Motor neuron (in vitro differentiated cells): Measurements from ENCODE around the gene STXBP4. TPM values are rescaled to one million over a fixed set of nuclear protein-coding genes. Genes with fewer than 3 reads are reported as not detected.

Source experiments
- ATAC-seq, 8 experiments: fragments of 200-7000 bp; cut with Tn5 transposase; replicated peaks in 6 of 8; 2 replicates each; pipeline ENCODE4 v1.8.0; 2021; ENCODE audit warnings: mild to moderate bottlenecking in 8 of 8, moderate library complexity in 8 of 8
- H3K27ac ChIP-seq, 2 donors: fragments of 250-450 bp; sonication (Bioruptor Pico); 2 replicates each; pipeline ENCODE4 v1.9.0; 2021; ENCODE audit warnings: antibody characterized with exemption in 2 of 2, mild to moderate bottlenecking in 2 of 2, moderate library complexity in 1 of 2
- H3K4me1 ChIP-seq, 2 donors: fragments of 250-450 bp; sonication (Bioruptor Pico); replicated peaks in 1 of 2; 2 replicates each; pipeline ENCODE4 v1.6.1; 2021; ENCODE audit warnings: antibody characterized with exemption in 2 of 2, mild to moderate bottlenecking in 2 of 2, moderate library complexity in 1 of 2
- H3K4me3 ChIP-seq, 5 donors: fragments of 250-450 bp; sonication (Bioruptor Pico); 2 replicates each; pipeline ENCODE4 v1.9.0; 2021; ENCODE audit warnings: antibody characterized with exemption in 5 of 5, mild to moderate bottlenecking in 5 of 5, moderate library complexity in 4 of 5
- WGBS, 10 experiments: fragments of 450-650 bp; shearing (Covaris generic); methylation state at CpG; one replicate each; pipeline ENCODE4 v1.0.0; 2022; 5-methylcytosine and 5-hydroxymethylcytosine counted together
- in situ Hi-C, 9 experiments: fragments of 400-800 bp; cut with MboI; loops; one replicate each; pipeline ENCODE4 v1.15.0; 2021; ENCODE audit warnings: low sequenced_read_pairs in 9 of 9, low pct_unique_long_range_greater_than_20kb in 2 of 9; ENCODE audit not compliant: unreplicated experiment in 9 of 9
- total RNA-seq, 8 experiments: library from RNA; unstranded; fragments of 300-600 nt; gene quantifications; 2 replicates each; pipeline versions ENCODE4 v1.2.3 to v1.2.4, GENCODE V29; 2022

The STXBP4 gene
- total RNA-seq, 8 experiments from 2014 or later: 9.3 to 37.2 (median 15.7) TPM

DNA sequence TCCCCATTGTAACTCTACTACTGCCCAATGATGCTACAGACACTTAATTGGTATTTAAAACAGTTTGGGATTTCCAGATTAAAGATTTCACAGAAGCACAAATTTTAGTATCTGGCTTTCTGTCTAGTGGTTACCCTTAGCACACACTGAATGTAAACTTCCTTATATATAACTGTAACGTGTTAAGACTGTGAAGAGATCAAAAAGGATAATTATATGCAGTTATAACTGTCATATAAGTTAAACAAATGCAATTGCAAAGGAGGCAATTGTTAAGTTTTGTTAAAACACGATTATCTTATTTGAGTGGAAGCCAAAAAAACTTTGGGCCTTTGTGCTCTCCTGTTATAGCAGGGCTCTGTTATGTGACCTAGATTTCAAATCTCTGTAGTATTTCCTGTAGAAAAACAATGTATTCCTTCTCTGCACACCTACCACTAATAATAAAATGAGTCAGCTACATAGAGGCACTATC lies 147.9 kb downstream of the STXBP4 start:
- no peak for ATAC-seq
- 8 to 94% (median 75%) methylated on average over 1 to 2 of the region's 2 CpGs; no CpG with 5 or more reads in 1 of the 10 experiments for WGBS, 10 experiments
- Histone ChIP-seq H3K27ac (no peak overlapping the region), H3K4me1 (no peaks in the 10 kb centered on the region), H3K4me3 (no peak overlapping the region)
- in situ Hi-C loops: no loop called here

GRCh38 chr17:55117164-55117563 lies 148.6 kb downstream of the STXBP4 start:
- WGBS, 10 experiments: 0 to 100% (median 74%) methylated on average over 1 to 3 of the region's 3 CpGs
- no peaks in the 10 kb centered on the region for H3K4me1 ChIP-seq
- no peak overlapping the region for H3K27ac ChIP-seq
- in situ Hi-C loops: no loop called here
- H3K4me3 ChIP-seq: no peak overlapping the region
- peak in 1 of 8 experiments; percentile 61 for ATAC-seq

DNA sequence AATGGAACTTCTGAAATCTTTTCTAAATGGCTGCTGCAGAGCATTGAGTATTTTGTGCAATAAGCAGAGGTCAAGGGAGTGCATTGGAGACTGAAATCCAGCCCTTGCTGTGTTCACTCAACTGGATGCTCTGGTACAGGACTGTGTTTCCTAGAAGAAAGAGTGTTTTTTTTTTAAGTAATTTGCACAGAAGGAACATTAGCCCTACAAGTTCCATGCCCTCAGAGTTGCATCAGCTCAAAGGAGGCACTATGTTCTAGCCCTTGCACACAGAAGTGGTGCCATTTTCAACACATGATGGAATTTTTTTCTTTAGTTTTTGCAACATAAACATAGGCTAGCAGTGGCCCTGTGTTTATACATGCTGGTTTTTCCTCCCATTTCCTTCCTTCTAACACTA lies 152.1 kb downstream of the STXBP4 start:
- Histone ChIP-seq H3K27ac (no peak overlapping the region), H3K4me1 (no peaks in the 10 kb centered on the region), H3K4me3 (no peak overlapping the region)
- in situ Hi-C loops: no loop called here
- peak in 1 of 8 experiments; percentile 29 for ATAC-seq

DNA sequence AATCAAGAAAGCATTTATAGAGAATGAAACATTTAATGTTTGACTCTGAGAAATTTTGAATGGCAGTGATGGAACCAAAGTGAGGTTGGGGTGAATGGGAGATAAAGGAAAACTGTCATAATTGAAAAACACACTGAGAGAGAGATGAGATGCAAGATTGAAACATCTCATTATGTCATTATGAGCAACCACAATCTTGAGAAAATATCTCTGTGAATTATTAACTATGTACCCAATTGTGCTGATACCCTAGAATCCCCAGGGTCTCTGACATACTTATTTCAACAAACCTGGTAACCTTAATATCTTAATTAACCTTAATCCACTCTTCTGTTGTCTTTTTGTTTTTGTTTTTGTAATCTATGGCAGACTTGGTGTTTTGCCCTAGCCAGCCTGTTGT lies 152.7 kb downstream of the STXBP4 start:
- in situ Hi-C loops: no loop called here
- ATAC-seq: no peak
- no peak overlapping the region for H3K27ac ChIP-seq

GRCh38 chr17:55122114-55122513 lies 153.5 kb downstream of the STXBP4 start:
- WGBS, 10 experiments: 85 to 100% (median 93%) methylated on average over 1 to 2 of the region's 2 CpGs; no CpG with 5 or more reads in 1 of the 10 experiments
- in situ Hi-C loops: no loop called here
- H3K4me3 ChIP-seq: no peak overlapping the region

More for the DNA sequence above, 152.7 kb downstream of the STXBP4 start:
- Histone ChIP-seq H3K4me3 (no peak overlapping the region), H3K4me1 (no peaks in the 10 kb centered on the region)

GRCh38 chr17:55124730-55125360 lies 156.3 kb downstream of the STXBP4 start:
- ATAC-seq: no peak
- in situ Hi-C loops: no loop called here
- Histone ChIP-seq H3K27ac (no peak overlapping the region), H3K4me1 (no peaks in the 10 kb centered on the region), H3K4me3 (no peak overlapping the region)
- 60 to 100% (median 93%) methylated on average over 1 to 3 of the region's 3 CpGs; no CpG with 5 or more reads in 1 of the 10 experiments for WGBS, 10 experiments

More at GRCh38 chr17:55122114-55122513, 153.5 kb downstream of the STXBP4 start:
- H3K4me1 ChIP-seq: no peaks in the 10 kb centered on the region
- no peak overlapping the region for H3K27ac ChIP-seq
- no peak for ATAC-seq

DNA sequence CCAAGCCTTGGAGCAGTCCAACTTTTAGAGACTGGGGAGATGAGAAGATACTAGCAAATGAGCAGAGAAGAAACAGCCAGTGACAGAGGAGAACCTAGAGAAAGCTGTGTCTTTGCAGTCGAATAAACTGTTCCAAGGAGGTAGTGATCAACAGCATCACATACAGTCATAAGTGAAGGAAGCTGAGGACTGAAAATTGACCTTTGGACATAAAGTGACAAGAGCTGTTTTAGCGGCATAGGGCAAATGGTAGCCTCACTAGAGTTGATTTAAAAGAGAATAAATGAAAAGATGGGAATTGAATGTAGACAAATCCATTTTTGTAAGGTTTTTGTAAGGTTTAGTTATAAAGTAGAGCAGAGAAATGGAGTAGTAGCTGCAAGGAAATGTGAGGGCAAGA lies 165.0 kb downstream of the STXBP4 start:
- in situ Hi-C loops: no loop called here
- WGBS, 10 experiments: 0 to 100% (median 49%) methylated on average over 1 to 2 of the region's 2 CpGs; no CpG with 5 or more reads in 2 of the 10 experiments
- H3K27ac ChIP-seq: no peak overlapping the region
- no peak overlapping the region for H3K4me3 ChIP-seq
- H3K4me1 ChIP-seq: no peaks in the 10 kb centered on the region
- no peak for ATAC-seq

DNA sequence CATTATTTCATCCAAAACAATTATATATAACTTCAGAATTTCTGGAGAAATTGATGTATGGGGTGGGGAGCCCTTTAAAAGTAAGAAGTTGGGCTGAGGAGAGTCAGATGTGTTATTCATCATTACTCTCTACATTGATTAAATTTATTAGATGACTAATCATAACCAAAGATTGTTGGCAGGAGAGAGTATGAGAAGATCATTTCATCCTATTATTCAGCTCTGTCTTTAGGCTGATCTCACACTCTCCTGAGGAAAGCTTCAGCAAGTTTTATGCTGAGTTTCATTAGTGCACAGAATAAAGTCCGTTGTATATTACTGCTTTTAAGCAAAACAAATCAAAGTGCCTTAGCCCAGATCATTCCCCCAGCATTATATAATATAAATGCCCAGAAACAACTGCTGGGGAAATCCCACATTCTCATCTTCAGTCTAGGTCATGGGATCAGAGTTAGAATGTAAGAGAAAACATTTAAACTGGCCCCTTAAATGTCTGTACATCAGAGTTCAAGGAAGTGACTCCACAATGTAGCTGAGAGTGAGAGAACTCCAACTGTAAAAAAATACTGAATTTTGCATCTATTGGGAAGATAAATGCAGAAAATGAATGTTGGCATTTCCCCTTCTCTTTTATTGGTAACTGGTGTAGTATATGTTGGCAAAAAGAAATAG lies 166.1 kb downstream of the STXBP4 start:
- peak in 3 of 8 experiments; percentile 9 to 50 (median 25) for ATAC-seq
- in situ Hi-C loops: no loop called here
- Histone ChIP-seq H3K4me1 (no peaks in the 10 kb centered on the region), H3K4me3 (no peak overlapping the region), H3K27ac (no peak overlapping the region)
- WGBS, 10 experiments: 0 to 100% (median 89%) methylated on average over 1 of the region's 1 CpG; no CpG with 5 or more reads in 2 of the 10 experiments

- ATAC-seq: no peak
- in situ Hi-C loops: no loop called here
- H3K27ac ChIP-seq: no peak overlapping the region
- H3K4me3 ChIP-seq: no peak overlapping the region
- H3K4me1 ChIP-seq: no peaks in the 10 kb centered on the region
Observed at GRCh38 chr17:55140809-55141208, 172.2 kb downstream of the STXBP4 start.

DNA sequence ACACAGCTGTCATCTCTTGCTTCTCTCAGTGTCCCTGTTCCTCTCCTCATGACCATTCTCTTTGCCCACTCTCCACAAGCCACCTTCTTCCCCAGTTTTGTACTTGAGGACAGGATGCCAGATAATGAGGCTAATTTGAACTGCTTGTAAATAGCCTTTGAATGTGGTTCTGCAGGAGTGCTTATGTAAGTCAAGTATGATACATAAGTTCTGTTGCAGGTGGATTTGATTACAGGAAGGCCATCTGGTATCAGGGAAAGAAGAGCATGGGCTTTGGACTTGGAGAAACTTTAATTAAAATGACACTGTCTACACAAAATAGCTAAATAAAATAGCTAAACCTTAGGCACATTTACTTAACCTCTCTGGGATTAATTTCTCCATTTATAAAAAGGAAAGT lies 176.0 kb downstream of the STXBP4 start:
- no peaks in the 10 kb centered on the region for H3K4me1 ChIP-seq
- in situ Hi-C loops: no loop called here
- ATAC-seq: no peak
- no peak overlapping the region for H3K4me3 ChIP-seq
- no peak overlapping the region for H3K27ac ChIP-seq

GRCh38 chr17:55149485-55149884 lies 180.9 kb downstream of the STXBP4 start:
- Histone ChIP-seq H3K27ac (no peak overlapping the region), H3K4me3 (no peak overlapping the region), H3K4me1 (no peaks in the 10 kb centered on the region)
- in situ Hi-C loops: no loop called here
- ATAC-seq: no peak

- 50 to 100% (median 80%) methylated on average over 1 to 4 of the region's 4 CpGs; no CpG with 5 or more reads in 1 of the 10 experiments for WGBS, 10 experiments
- no peak overlapping the region for H3K27ac ChIP-seq
- in situ Hi-C loops: no loop called here
- no peak overlapping the region for H3K4me3 ChIP-seq
- H3K4me1 ChIP-seq: no peaks in the 10 kb centered on the region
- ATAC-seq: no peak
Observed at GRCh38 chr17:55152236-55152635, 183.7 kb downstream of the STXBP4 start.

GRCh38 chr17:55154101-55154500 lies 185.5 kb downstream of the STXBP4 start:
- no peak for ATAC-seq
- WGBS, 10 experiments: 75 to 100% (median 100%) methylated on average over 2 of the region's 2 CpGs; no CpG with 5 or more reads in 4 of the 10 experiments
- no peak overlapping the region for H3K4me3 ChIP-seq
- H3K27ac ChIP-seq: no peak overlapping the region
- in situ Hi-C loops: no loop called here
- no peaks in the 10 kb centered on the region for H3K4me1 ChIP-seq
